ENCODE results near the gene PIGH. TPM values are rescaled to one million over a fixed set of nuclear protein-coding genes. Genes with fewer than 3 reads are reported as not detected.

PIGH gene
- total RNA-seq, 1 experiment from 2014 or later, result 9.4 TPM

DNA sequence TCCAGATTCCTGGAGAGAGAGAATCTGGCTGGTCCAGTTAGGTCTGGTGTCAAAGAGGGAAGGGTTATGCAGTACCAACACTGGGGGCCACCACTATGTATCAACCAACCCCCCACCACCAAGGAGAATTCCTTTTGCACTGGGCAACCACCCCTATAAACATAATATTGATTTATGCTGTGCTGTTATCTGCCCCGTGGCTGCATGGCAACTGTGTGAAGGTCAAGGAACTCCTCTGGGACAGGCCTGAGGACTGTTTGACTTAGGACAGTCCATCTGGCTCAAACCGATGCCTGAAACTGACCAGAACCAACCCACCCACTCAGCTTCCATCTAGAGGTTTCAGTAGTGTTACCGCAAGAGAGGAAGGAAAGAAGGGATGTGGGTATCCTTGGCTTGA is 46.5 kb downstream of the PIGH start:
- no peak overlapping the region for H3T11ph ChIP-seq (ENCODE audit: low read length)
- H4K8ac ChIP-seq (replicated peaks; ENCODE audit: insufficient read length, low read depth, low read length), result no peak overlapping the region
- no peak overlapping the region for H4K5ac ChIP-seq (ENCODE audit: insufficient read length, low read depth, low read length)
- H3K36me3 Mint-ChIP-seq (ENCODE audit: insufficient read depth in 1 of 3, low read depth in 3 of 3), result peaks cover 8 to 36% (median 17%) of the 10 kb centered on the region in 3 experiments; a peak in 6 of 7 replicates
- H3K27me3 Mint-ChIP-seq (ENCODE audit: low read depth), result no peaks in the 10 kb centered on the region
- H2BK12ac ChIP-seq (ENCODE audit: insufficient read length, low read depth, low read length), result no peak overlapping the region
- TF ChIP-seq, protein P1, sequence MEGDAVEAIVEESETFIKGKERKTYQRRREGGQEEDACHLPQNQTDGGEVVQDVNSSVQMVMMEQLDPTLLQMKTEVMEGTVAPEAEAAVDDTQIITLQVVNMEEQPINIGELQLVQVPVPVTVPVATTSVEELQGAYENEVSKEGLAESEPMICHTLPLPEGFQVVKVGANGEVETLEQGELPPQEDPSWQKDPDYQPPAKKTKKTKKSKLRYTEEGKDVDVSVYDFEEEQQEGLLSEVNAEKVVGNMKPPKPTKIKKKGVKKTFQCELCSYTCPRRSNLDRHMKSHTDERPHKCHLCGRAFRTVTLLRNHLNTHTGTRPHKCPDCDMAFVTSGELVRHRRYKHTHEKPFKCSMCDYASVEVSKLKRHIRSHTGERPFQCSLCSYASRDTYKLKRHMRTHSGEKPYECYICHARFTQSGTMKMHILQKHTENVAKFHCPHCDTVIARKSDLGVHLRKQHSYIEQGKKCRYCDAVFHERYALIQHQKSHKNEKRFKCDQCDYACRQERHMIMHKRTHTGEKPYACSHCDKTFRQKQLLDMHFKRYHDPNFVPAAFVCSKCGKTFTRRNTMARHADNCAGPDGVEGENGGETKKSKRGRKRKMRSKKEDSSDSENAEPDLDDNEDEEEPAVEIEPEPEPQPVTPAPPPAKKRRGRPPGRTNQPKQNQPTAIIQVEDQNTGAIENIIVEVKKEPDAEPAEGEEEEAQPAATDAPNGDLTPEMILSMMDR (conservative IDR thresholded peaks at IDR 0.05), result no peak
- no peaks in the 10 kb centered on the region for H3K23me2 ChIP-seq (ENCODE audit: insufficient read length, low read depth, low read length, poor library complexity, severe bottlenecking)
- no peaks in the 10 kb centered on the region for H3K27me3 ChIP-seq (ENCODE audit: insufficient read depth, low read length)
- H3K56ac ChIP-seq (ENCODE audit: insufficient read length, low read depth, low read length), result no peak overlapping the region
- peak overlapping the region in 1 of 3 experiments; percentile 76; a peak in 1 of 7 replicates for H3K27ac Mint-ChIP-seq
- no peak overlapping the region for H3K14ac ChIP-seq (ENCODE audit: insufficient read depth, low read length)
- no peak overlapping the region for H2AFZ ChIP-seq (ENCODE audit: low read length)
- H3K9me3 Mint-ChIP-seq, result no peaks in the 10 kb centered on the region
- H3K79me1 ChIP-seq (ENCODE audit: insufficient read depth, low read depth, low read length, poor library complexity, severe bottlenecking), result no peaks in the 10 kb centered on the region
- H2BK15ac ChIP-seq (ENCODE audit: low read depth, low read length), result no peak overlapping the region
- no peak overlapping the region for H4K91ac ChIP-seq (ENCODE audit: insufficient read length, low read depth, low read length)
- H2AK5ac ChIP-seq (ENCODE audit: insufficient read length, low read length), result no peak overlapping the region
- H4K20me1 ChIP-seq (ENCODE audit: control insufficient read depth, insufficient read depth, insufficient read length), result no peaks in the 10 kb centered on the region
- no peak overlapping the region for H3K9ac ChIP-seq (ENCODE audit: extremely low read depth, insufficient read length, low read length)
- H2BK20ac ChIP-seq (ENCODE audit: low read depth, low read length, poor library complexity, severe bottlenecking), result no peak overlapping the region
- H3K27ac ChIP-seq (ENCODE audit: insufficient read length, low read depth, low read length), result no peak overlapping the region
- no peak overlapping the region for H3K4me3 Mint-ChIP-seq
- H3K4me1 Mint-ChIP-seq, result peaks cover 3 to 4% of the 10 kb centered on the region in 2 experiments
- no peak overlapping the region for H2BK5ac ChIP-seq (ENCODE audit: insufficient read length, low read length)
- H3K23ac ChIP-seq (ENCODE audit: insufficient read length, low read depth, low read length), result no peak overlapping the region
- DNase-seq, result no peak
- H3K9me3 ChIP-seq (ENCODE audit: control insufficient read depth, low read depth, low read length), result no peaks in the 10 kb centered on the region
- H3K4me1 ChIP-seq (ENCODE audit: insufficient read depth, low read length), result no peaks in the 10 kb centered on the region
- H3K18ac ChIP-seq (ENCODE audit: insufficient read length, low read depth, low read length), result no peak overlapping the region
- H3K4me2 ChIP-seq (ENCODE audit: insufficient read depth, insufficient read length, low read length), result no peak overlapping the region
- H3K4ac ChIP-seq (ENCODE audit: low read depth, low read length), result no peak overlapping the region
- H2BK120ac ChIP-seq (ENCODE audit: low read depth, low read length, poor library complexity, severe bottlenecking), result no peak overlapping the region
- no CpG with 5 or more reads among the region's 3 CpGs for WGBS (ENCODE audit: extremely low coverage, insufficient read length, low lambda C conversion rate)
- H3K79me2 ChIP-seq (ENCODE audit: insufficient read depth, low read length), result no peaks in the 10 kb centered on the region
